ENCODE measurements around the gene LHFPL2.

DNA sequence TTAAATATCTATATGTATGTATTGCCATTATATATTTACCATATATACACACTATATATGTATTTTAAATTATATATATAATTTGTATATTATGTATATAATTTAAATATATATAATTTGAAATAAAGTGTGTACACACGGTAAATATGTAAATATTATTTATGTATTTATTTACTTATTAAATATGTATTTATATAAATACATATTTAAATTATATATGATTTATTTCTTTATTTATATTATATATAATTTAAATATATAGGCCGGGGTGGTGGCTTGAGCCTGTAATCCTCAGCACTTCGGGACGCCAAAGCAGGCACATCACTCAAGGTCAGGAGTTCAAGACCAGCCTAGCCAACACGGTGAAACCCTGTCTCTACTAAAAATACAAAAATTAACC lies 31.3 kb upstream of the LHFPL2 start:
- TF ChIP-seq, protein P1, sequence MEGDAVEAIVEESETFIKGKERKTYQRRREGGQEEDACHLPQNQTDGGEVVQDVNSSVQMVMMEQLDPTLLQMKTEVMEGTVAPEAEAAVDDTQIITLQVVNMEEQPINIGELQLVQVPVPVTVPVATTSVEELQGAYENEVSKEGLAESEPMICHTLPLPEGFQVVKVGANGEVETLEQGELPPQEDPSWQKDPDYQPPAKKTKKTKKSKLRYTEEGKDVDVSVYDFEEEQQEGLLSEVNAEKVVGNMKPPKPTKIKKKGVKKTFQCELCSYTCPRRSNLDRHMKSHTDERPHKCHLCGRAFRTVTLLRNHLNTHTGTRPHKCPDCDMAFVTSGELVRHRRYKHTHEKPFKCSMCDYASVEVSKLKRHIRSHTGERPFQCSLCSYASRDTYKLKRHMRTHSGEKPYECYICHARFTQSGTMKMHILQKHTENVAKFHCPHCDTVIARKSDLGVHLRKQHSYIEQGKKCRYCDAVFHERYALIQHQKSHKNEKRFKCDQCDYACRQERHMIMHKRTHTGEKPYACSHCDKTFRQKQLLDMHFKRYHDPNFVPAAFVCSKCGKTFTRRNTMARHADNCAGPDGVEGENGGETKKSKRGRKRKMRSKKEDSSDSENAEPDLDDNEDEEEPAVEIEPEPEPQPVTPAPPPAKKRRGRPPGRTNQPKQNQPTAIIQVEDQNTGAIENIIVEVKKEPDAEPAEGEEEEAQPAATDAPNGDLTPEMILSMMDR (IDR thresholded peaks at IDR 0.05), result no peak
- no peak for TF ChIP-seq EZH2 (IDR thresholded peaks at IDR 0.05; ENCODE audit: borderline replicate concordance, insufficient read depth, low read depth, low read length, poor library complexity, severe bottlenecking)
